SK-N-MC (cell line): Measurements from ENCODE around the gene XKR8.

Source experiments
- EZH2 ChIP-seq: fragments of 200-600 bp; sonication (generic); IDR thresholded peaks from one replicate; pipeline ENCODE4 v1.6.1; 2017; ENCODE audit warnings: antibody characterized with exemption
- FOXP2 ChIP-seq: optimal IDR thresholded peaks from 2 replicates; pipeline ENCODE3; 2011; ENCODE audit warnings: mild to moderate bottlenecking, moderate library complexity; ENCODE audit not compliant: insufficient read depth; ENCODE audit errors: extremely low read length, control extremely low read depth
- POLR2AphosphoS5 ChIP-seq: IDR thresholded peaks from 2 replicates; pipeline ENCODE4 v1.6.1; 2012; ENCODE audit warnings: mild to moderate bottlenecking, low read depth, low read length, borderline replicate concordance

GRCh38 chr1:27967106-27967883 lies 7.5 kb downstream of the XKR8 start:
- TF ChIP-seq POLR2AphosphoS5 (no peak), EZH2 (no peak), FOXP2 (no peak)
